Islet precursor cell (in vitro differentiated cells): ENCODE data around the gene MTHFD1.

Experiments
- DNase-seq: peaks from one replicate; pipeline ENCODE4 v3.0.0-alpha.2; 2018

Gene MTHFD1

DNA sequence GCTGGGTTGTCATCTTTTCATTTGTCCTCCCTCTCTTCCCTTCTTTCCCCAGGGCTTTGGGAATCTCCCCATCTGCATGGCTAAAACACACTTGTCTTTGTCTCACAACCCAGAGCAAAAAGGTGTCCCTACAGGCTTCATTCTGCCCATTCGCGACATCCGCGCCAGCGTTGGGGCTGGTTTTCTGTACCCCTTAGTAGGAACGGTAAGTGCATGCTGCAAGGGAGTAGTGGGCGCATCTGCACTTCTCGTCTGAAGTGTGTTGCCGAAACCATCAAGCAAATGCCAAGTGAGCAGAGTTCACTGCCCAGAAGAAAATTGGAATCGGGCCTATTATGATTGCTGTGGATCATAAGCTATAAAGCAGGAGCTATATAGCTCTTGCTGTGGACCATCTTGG, 66.5 kb downstream of the MTHFD1 start:
- DNase-seq: no peak

DNA sequence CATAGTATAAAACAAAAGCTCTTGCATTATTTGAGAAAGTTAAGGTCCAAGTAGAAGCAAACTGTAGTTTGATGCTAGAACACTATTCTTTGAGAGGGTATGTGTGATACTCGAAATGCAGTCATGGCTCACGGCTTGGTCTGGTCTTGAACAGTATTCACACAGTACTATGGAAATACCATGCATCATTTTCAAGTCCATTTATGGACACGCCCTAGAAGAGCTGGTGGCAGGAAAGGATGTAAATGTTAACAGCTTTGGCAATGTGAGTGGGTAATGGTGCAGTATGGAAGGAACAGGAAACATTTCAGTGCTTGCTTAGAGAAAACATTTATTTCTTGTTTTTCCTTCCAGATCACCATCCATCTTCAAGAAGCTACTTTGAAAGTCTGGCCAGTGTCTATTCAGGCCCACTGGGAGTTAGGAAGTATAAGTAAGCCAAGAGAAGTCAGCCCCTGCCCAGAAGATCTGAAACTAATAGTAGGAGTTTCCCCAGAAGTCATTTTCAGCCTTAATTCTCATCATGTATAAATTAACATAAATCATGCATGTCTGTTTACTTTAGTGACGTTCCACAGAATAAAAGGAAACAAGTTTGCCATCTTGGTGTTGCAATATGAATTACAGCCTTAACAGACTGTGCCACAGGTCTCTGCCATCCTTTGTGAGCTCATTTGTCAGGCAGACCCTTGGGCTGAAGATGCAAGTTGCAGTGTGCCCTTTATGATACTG, 71.4 kb downstream of the MTHFD1 start:
- no peak for DNase-seq

DNA sequence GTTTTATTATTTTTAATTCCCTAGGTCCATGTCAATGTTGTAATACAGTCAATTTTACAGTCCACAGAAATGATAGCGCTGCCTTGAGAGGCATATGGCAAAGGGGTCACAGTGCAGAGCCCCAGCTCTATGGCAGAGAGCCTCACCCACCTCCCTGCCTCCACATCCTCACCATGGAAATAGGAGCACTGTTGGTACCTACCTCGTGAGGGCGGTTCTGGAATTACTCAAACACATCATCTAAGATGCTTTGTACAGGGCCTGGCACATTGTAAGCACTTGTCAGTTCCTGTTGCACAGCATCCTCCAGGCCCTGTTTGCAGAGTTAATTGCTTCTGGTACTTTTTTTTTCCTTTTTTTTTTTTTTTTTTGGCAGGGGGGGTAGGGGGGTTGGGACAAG, 73.1 kb downstream of the MTHFD1 start:
- no peak for DNase-seq

DNA sequence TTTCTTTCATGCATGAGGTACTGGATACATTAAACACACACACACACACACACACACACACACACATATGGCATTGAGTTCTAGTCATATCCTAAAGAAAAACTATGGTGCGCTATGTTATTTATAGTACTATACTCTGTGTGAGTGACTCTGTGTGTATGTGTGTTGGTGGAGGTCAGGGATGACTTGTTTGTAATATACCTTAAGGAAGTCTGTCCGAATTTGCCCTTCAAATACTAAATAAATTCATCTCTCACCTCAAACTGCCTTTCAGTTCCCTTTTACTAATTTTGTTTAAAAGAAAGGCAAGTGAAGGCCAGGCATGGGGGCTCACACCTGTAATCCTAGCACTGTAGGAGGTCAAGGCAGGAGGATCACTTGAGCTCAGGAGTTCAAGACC, 75.0 kb downstream of the MTHFD1 start:
- no peak for DNase-seq

GRCh38 chr14:64463873-64464272, 75.7 kb downstream of the MTHFD1 start:
- DNase-seq: no peak

DNA sequence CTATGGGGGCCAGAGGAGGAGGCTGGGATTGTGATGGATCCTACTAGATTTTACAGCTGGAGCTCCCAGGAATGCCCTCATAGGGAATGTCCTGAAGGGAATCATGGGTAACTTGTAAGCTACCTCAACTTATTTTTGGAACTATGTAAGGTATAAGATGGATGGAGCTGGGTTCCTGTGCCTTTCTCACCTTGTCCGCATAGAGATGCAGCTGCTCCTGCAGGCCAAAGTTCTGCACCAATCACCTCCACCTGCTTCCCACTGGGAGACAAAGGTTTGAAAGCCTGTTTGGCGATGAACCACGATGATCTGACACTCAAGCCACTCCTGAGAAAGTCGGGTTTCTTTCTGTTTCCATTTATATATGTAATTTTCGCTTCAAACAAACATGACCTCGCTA, 76.5 kb downstream of the MTHFD1 start:
- no peak for DNase-seq

GRCh38 chr14:64465191-64465822, 77.2 kb downstream of the MTHFD1 start, which contains the start of gene AKAP5:
TSS of gene AKAP5 (plus strand) at chr14:64465499. CDS start at chr14:64468395, 2,896 bp downstream.
- DNase-seq: peak; percentile 93

GRCh38 chr14:64465831-64466554, 77.8 kb downstream of the MTHFD1 start:
- peak; percentile 81 for DNase-seq

DNA sequence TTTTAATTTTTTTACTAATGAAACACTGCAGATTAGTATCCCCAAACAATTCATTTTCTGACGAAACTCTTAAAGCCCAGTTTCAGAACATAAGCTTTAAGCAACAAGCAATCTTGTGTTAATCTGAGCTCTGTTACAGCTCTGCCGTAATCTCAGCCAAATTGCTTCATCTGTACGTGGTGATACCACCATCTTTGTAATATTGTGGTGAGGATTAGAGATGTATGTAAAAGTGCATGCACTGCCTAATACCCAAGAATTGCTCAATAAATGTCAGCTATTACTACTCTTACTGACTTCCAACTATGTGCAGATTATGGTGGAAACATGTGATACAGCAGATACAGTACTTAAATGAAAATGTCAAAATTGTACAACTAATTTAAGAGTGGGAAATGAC, 78.9 kb downstream of the MTHFD1 start:
- DNase-seq: no peak

- no peak for DNase-seq
Measured at GRCh38 chr14:64467566-64467965, 79.4 kb downstream of the MTHFD1 start.

- DNase-seq: no peak
Measured at GRCh38 chr14:64468451-64468850, 80.3 kb downstream of the MTHFD1 start.

DNA sequence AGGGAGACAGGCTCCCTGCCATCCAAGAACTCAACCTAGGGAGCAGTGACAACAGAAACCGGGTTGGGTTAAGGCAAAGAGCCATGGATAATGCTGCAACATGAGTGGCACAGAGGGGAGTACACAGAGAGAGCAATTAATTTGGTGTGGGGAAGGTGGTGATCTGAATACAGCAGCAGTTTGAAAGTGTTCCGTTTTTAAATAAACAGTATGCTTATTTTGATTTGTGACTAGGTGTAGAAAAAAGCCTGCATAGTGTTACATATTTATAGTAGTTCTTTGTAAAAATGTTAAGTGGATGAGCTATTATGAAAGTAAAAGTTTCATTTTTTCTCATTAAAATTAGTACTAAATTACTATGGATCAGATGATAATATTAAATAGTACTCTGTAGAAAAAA, 85.9 kb downstream of the MTHFD1 start:
- DNase-seq: no peak

DNA sequence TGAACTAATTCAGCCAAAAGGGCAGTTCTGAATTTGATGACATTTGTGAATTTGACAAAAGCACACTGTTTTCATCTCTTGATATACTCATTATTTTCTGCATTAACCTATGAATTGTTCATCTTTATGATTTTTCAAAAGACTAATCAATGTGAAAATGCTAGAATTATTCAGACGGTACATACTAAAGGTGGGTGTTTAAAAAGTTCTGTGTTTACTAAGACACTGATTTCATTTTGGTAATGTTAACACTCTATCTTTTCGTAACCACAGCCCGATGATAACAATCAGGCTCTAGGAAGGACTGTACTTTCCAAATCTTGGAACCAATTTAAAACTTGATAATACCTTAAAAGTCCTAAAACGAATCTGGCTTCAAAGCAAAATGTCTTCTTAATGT, 86.5 kb downstream of the MTHFD1 start:
- DNase-seq: no peak

DNA sequence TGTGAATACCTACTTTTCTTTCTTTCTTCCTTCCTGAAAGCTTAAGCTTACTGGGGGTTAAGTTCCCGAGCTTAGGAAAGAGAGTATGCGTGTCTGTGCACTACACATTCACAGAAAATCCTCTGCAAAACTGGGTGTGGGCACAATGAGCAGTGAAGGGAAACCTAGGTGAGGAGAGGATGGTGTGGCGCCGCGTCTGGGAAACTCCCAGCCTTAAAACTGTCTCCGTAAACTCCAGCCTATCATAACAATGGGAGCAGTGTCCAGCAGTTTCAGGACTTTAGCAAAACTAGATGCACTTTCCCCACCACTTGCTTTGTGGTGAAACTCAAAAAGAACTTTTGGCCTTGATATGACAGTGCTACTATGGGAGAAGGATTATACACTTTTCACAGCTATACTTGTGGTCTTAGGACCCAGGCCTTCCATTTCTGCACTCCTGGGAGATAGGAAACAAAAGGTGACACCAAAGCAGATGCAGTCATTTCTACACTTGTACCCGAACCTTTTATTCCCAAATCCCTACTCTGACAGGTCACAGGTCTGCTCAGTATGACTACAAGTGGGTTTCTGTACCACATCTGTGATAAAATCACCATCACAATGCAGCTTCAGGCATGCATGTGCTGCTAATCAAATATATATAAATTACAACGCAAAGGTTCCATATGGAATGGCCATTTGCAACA, 87.6 kb downstream of the MTHFD1 start:
- DNase-seq: no peak

DNA sequence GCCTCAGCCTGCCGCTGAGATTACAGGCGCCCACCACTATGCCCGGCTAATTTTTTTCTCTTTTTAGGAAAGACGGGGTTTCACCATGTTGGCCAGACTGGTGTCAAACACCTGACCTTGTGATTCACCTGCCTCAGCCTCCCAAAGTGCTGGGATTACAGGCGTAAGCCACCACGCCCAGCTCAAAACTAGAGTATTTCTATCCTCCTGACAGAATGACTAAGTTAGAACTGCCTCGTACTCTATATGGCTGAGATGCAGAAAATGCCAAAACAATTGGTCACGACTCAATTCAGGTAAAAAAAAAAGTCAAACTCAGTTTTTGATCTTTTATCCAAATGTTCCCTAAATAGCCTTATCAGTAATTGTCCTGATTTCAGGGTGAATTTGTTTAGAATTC, 88.3 kb downstream of the MTHFD1 start:
- DNase-seq: no peak

- no peak for DNase-seq
Measured at GRCh38 chr14:64478634-64479250, 90.6 kb downstream of the MTHFD1 start.

- DNase-seq: no peak
Measured at GRCh38 chr14:64488590-64489099, 100.5 kb downstream of the MTHFD1 start.

- DNase-seq: no peak
Measured at GRCh38 chr14:64491637-64492036, 103.5 kb downstream of the MTHFD1 start.

- no peak for DNase-seq
Measured at GRCh38 chr14:64493455-64493854, 105.3 kb downstream of the MTHFD1 start.

DNA sequence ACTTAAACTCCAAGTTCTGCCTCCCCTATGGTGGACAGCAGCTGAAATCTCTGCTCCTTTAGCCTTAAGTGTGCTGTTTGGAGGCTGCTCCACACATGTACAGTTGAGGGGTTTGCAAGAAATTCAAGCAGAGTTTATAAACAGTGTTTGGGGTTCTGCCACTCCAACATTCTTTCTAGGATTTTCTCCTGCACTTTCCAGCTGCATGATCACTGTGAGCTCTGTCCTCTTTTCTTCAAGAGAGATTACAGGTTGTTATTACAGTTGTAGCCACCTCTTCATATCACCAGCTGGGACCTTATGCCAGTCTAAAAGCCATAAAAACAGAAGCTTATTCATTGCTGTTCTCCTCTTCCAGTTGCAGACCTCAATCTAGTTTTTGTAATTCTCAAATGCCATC, 107.1 kb downstream of the MTHFD1 start:
- DNase-seq: no peak

DNA sequence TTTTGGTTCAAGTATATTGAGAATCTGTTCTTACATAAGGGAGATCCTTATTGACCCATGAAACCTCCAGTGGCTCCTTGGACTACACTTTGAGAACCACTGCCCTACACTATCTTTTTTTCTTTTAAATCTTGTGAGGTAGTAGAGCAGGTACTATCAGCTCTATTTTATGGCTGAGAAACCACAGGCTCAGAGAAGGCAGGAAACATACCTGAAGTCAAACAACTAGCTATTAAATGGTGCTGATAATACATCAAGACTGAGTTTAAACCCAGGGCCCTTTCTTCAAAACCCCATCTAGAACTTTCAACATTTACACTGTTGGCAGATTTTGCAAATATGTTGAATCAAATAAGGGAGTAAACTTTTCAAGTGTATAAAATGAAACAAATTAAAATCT, 108.6 kb downstream of the MTHFD1 start:
- no peak for DNase-seq

DNA sequence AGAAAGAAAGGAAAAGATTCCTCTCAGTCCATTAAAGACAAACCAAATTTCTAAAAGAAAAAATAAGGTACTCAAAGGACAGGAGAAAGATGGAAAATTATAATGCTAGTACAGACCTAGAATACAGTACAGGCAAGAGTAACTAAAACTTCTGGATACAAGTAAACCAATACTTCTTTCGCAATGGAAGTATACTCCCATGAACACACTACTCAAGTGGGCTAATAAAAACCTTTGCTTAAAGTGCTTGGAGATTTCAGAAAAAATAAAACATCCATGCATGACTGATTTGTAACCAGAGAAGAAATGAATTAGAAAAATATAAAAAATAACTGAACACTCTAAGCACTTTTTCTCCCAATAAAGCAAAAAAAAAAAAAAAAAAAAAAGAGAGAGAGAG, 111.9 kb downstream of the MTHFD1 start:
- DNase-seq: no peak
